Measurements from ENCODE around the gene SNX1.

GRCh38 chr15:64146520-64146884 is 50.7 kb downstream of the SNX1 start:
- TF ChIP-seq CTCF (conservative IDR thresholded peaks at IDR 0.05; ENCODE audit: low read depth, low read length) = no peak
- no peak for TF ChIP-seq EZH2 (IDR thresholded peaks at IDR 0.05; ENCODE audit: borderline replicate concordance, low read depth, low read length, poor library complexity, severe bottlenecking)

All from A673 (cell line).